Activated CD4-positive, alpha-beta T cell treated with anti-CD3 and anti-CD28 coated beads, Interleukin-10, Interleukin-2, amounts not matched to agents 100 ng/mL and 50 ng/mL, durations not matched to agents 16 hours and 8 hours (primary cell): ENCODE data around the gene TRDMT1.

Experiments
- DNase-seq: peaks from one replicate; pipeline ENCODE4 v3.0.0-alpha.2; 2020

The TRDMT1 gene

GRCh38 chr10:17169803-17170202, 31.7 kb downstream of the TRDMT1 start:
- DNase-seq, result no peak

GRCh38 chr10:17166699-17167098, 34.8 kb downstream of the TRDMT1 start:
- DNase-seq, result no peak

GRCh38 chr10:17162828-17163227, 38.6 kb downstream of the TRDMT1 start:
- no peak for DNase-seq

- no peak for DNase-seq
Measured at GRCh38 chr10:17161775-17162174, 39.7 kb downstream of the TRDMT1 start.

- DNase-seq, result no peak
Measured at GRCh38 chr10:17157024-17157423, 44.4 kb downstream of the TRDMT1 start.

GRCh38 chr10:17155826-17156225, 45.6 kb downstream of the TRDMT1 start:
- no peak for DNase-seq

- no peak for DNase-seq
Measured at GRCh38 chr10:17154116-17154515, 47.4 kb downstream of the TRDMT1 start.

- DNase-seq, result no peak
Measured at GRCh38 chr10:17153321-17153720, 48.2 kb downstream of the TRDMT1 start.

- DNase-seq, result no peak
Measured at GRCh38 chr10:17151716-17152115, 49.8 kb downstream of the TRDMT1 start.

- DNase-seq, result no peak
Measured at GRCh38 chr10:17147884-17148489, 53.5 kb downstream of the TRDMT1 start.

- DNase-seq, result no peak
Measured at GRCh38 chr10:17146892-17147291, 54.6 kb downstream of the TRDMT1 start.

- no peak for DNase-seq
Measured at GRCh38 chr10:17145239-17145638, 56.2 kb downstream of the TRDMT1 start.

GRCh38 chr10:17144757-17145156, 56.7 kb downstream of the TRDMT1 start:
- peak; percentile 82 for DNase-seq

- no peak for DNase-seq
Measured at GRCh38 chr10:17144032-17144431, 57.4 kb downstream of the TRDMT1 start.

- DNase-seq, result peak; percentile 26
Measured at GRCh38 chr10:17143055-17143690, 58.3 kb downstream of the TRDMT1 start.

GRCh38 chr10:17141504-17142229, 59.8 kb downstream of the TRDMT1 start:
- no peak for DNase-seq

GRCh38 chr10:17140386-17140761, 61.1 kb downstream of the TRDMT1 start:
- DNase-seq, result no peak

GRCh38 chr10:17138460-17139042, 62.9 kb downstream of the TRDMT1 start:
- no peak for DNase-seq

GRCh38 chr10:17134737-17135260, 66.7 kb downstream of the TRDMT1 start:
- DNase-seq, result no peak

- no peak for DNase-seq
Measured at GRCh38 chr10:17134282-17134681, 67.2 kb downstream of the TRDMT1 start.

GRCh38 chr10:17129741-17130140, 71.7 kb downstream of the TRDMT1 start, which contains the start of gene CUBN:
Gene CUBN (minus strand): TSS chr10:17129811. CDS start chr10:17129765, 46 bp downstream.
- DNase-seq, result no peak

- DNase-seq, result no peak
Measured at GRCh38 chr10:17128261-17128660, 73.2 kb downstream of the TRDMT1 start.

GRCh38 chr10:17126327-17126726, 75.1 kb downstream of the TRDMT1 start:
- DNase-seq, result no peak
